ENCODE measurements around the gene KDM4C.

The KDM4C gene

DNA sequence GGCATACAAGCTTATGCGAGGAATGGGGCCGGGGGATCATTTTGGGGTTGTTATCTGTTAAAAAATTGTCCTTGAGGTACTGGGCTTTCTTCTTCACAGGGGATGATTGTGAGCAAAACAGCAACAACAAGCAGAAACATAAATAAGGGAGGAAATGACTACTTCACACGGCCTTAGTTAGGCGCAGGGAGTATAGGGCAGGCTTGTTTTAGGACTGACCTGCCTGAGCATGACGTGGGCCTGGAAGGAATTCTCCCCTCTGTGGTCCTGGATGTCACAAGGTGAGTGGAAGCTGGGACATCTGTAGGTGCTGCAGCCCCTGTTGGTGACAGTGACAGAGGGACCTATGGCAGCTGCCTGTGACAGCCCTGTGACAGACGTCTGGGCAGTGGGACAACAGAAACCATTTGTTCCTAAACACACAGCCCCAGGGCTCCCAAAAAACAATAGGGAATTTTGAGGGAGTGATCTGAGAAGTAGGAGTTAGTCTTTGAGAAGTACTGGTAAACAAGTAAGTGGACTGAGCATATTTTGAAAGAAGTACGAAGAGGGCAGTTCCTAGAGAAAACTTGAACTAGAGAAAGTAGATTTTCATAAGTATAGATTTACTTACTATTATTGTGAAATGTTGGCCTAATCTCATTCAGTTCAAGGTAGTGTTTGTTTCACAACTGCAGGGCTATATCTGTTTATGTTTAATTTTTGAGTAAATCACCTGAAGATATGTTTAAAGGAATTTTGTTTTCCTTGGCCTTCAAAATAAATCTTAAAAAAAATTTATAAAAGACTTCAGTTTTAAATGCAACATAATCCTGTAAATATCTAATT, 113.1 kb downstream of the KDM4C start:
- no peak for DNase-seq

DNA sequence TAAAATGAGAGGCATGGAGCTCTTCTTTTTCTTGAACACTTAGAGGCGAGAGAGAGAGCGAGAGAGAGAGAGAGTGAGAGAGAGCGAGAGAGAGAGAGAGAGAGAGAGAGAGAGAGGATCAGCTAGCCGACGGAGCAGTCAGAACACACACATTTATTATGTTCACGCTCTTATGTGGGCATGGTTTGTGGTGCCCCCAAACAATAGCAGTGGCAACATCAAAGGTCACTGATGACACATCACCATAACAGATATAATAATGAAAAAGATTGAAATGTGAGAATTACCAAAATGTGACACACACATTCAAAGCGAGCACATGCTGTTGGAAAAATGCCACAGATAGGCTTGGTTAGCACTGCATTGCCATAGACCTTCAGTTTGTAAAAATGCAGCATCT, 116.1 kb downstream of the KDM4C start:
- no peak for DNase-seq

DNA sequence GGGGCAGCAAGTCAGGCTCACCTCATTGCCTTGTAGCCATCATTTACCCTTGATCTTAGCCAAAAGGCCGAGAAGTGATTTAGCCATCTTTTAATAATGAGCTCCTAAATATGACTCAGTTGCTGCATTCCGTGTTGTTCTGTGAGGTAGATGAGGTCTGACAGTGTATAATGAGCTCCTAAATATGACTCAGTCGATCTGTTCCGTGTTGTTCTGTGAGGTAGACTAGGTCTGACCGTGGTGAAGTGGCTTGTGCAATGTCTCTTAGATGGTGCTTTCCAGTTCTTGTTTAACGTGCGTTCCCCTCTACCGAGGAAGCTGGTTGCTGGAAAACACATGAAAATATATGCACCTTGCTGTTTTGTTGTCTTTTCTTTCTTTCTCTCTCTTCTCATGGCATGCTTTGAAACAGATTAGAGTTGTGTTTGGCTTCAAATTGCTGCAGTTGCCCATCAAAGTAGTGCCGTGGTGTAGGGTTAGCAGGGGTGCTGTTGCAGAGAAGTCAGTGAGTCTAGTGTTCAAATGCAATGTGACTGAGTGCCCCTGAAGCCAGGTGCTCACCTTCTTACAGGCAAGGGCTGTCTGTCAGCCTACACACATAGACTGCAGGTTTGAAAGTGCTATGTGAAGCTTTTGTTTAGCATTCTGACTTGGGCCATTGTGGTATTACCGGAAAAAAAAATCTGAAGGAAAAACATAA, 118.6 kb downstream of the KDM4C start:
- no peak for DNase-seq

DNA sequence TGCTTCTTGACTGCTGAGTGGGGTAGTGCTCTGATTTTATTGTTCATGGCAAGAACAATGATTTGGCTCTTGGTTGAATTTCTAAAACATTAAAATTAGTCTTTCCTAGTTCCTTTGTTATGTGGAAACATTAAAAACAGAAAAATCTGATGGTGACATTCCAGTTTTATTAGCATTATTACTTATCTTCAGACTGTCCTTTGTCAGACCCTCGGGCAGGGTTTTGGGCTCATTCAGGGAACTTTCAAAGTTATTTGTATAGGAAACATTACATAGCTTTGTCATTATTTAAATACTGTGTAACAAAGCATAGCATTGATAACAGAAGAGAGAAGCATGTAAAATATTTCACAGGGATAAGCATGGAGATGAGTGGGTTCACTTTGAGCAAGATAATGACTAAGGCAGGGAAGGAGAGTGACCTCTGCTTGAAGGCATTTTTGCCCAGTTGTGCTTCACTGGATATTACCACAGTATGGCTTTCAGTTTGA, 119.9 kb downstream of the KDM4C start:
- DNase-seq = no peak

DNA sequence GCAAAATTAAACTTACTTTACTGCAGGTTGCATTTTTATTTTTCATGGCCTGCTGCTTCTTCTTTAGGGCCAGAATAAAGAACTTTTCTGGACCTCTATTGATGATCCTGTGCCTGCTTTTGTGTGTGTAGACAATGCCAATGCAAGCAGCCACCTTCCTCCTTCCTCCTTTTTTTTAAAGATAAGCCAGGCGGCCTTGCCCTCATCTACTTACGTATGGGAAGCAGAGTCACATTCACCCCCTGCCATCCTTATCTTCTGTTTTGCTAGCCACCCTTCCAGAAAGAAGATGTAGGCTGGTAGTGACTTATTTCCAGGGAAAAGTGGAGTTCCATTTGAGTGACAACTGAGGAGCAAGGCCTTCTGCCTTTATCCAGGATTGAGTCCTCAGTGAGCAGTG, 122.9 kb downstream of the KDM4C start:
- DNase-seq = no peak

DNA sequence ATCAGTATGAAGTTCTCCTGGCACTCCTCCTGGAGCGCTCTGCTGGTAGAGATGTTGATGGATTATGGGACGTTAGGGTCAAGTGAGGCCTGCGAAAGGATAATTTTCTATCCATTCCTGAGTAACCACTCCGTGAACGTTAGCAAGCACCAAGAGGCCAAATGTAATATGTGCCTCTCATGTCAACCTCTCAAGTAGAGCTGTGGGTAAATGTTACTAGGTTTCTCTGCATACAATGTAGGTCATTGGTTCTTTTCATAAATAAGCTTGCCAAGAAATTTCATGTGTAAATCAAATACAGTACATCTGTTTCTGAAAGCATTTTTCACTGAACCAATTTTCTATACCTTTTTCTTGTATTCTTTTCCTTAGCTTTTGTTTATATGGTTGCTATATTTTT, 126.3 kb downstream of the KDM4C start:
- no peak for DNase-seq

DNA sequence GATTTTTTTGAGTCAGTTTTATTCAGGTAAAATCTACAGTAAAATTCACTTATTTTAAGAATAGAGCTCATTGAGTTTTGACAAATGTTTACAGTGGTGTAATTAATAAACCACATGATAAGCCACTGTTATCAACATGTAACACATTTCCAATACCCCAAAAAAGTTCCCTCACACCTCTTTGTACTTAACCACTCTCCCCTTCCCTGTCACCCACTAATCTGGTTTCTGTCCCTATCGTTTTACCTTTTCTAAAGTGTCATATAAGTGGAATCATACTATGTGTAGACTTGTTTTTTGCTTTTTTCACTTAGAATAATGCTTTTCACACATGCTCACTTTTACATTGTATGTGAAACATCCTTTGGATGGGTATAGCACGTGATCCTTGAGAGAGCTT, 127.2 kb downstream of the KDM4C start:
- DNase-seq = no peak

DNA sequence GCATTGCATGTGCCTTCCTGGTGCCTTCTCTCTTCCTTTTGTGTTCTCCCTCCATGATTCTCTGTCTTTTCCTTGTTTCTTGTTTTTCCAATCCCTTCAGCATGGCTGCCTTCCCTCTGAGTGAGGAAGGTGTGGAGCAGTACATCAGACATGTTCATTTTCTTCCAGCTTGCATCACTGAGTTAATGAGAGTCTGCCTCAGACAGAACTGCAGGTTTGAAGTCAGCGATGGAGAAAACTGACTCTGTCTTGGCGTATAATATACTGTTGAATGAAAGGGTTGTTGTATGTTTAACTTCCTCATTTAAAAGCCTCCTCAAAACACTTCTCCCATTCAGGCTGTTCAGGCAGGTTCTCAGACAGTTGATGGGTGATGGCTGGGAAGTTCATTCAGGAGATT, 129.3 kb downstream of the KDM4C start:
- no peak for DNase-seq

DNA sequence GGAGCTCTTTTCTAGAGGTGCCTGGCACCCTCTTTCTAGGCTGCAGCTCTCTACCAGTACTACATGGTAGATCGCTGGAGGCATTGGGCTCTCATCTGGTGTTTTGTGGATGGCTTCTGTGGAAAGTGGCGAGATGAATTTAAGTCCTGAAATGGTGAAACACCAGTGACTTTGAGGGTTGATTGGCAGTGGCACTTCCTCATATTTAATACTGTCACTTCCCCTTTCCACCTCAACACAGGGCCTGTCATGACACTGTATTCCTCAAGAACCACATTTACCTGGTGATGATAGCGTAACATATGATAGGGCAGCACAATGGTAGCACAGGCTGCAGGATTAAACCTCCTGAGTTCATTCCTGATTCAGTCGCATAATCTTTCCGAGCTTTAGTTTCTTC, 132.1 kb downstream of the KDM4C start:
- no peak for DNase-seq

DNA sequence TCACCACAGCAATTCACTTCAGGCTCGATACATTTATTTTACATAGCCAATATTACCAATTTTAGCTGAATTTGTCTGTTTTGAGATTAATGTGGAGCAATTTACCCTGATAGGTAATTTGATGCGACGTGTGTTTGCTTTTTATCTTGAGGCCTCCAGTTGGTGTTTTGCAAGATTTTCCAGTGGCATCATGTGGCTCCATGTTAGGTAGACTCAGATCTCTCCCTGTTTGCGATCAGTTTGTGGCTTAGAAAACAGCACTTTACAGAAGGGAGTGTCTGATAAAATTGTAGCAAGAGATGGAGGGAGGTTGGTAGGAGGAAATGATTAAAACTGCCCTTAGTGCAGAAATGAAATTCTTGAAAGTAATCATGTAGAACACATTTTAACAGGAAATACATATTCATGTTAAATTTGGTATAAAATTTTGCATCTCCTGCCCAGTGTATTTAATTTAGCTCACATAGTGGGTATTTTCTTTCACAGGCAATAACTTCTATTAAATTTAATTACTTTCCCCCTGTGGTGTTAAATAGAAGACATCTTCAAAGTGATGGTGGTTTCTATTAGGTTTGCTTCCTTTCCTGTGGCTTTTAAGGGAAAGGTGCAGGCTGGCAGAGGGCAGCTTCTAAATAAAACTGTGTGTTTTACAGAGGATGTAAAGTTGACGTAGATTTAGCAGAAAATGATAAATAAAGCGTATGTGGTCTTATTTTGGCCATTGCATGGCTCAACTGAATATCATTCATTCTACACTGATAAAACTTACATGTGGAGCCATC, 135.8 kb downstream of the KDM4C start:
- no peak for DNase-seq

DNA sequence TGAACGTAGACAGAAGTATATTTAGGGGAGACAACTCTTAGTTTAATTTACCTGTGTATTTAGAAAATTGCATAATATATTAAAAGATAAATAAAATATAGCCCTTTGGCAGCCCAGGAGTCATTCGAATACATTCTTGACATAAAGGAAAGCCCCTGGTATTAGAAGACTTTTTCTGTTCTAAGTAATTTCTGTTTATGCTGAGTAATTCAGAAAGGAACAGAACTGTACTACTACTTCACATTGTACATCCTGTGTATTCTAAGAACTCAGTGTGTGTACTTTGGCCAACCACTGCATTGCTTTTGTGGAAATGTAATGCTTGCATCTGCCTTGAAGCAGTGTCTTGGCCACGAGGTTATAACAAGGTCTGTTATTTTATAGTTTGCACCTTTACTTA, 136.4 kb downstream of the KDM4C start:
- DNase-seq = no peak

DNA sequence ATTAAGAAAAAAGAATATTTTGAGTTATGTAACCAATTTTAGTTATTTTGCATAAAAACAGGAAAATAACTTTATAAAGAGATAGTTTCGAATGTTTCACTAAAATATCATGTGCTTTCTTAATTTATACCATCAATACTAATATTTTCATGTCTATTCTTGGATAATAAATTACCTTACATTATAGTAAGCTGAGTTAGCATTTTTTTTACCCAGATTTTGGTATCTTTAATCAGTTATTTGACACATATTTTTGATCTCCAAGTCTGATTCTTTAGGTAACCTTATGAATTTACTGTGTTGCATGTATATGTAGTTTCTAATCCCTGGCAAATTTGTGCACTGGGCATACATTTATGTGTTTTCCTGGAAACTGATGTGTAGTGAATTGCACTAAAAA, 138.0 kb downstream of the KDM4C start:
- DNase-seq = no peak

DNA sequence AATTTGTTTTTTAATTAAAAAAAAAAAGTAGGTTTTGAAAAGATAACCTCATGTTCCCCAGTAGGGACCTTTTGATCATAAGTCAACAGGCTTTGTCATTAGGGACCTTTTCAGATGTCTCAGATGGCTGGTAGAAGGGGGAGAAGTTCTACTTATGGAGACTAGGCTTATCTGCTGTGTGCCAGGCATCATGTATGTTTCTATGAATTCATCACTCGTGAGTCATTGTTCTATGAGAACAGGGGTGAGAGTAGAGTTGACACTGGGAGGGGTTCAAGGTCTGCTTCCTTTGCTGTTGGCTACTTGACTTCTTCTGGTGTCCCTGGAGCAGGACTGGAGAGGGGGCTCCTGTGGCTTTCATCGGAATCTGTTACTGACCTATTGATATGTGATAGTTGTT, 138.8 kb downstream of the KDM4C start:
- no peak for DNase-seq

DNA sequence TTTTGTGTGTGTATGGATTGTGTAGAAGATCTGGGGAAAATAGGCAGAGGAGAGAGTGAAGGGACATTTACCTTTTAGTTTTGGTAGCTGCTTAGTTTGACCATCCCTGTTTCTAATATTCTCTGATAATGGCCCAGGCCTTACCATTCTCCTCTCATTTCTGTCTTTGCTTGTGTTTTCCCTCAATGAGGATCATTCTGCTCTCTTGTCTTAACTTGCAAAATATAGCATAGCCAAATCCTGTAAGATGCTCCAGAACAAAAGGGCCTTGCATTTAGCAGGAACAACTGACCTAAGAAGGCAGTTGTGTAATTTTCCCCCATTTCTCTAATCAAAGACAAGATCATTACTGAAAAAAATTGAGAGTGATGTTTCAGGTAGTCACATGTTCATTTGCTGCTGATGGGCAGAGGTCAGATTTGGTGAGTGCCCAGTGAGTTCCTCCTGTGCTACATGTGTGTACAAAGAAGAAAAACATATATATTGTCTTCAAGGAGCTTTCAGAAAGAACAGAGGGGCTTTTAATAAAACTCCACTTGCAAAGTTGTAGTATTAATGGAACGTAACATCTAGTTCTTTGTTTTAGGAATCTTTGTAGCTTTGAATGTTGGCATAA, 139.5 kb downstream of the KDM4C start:
- DNase-seq = no peak

DNA sequence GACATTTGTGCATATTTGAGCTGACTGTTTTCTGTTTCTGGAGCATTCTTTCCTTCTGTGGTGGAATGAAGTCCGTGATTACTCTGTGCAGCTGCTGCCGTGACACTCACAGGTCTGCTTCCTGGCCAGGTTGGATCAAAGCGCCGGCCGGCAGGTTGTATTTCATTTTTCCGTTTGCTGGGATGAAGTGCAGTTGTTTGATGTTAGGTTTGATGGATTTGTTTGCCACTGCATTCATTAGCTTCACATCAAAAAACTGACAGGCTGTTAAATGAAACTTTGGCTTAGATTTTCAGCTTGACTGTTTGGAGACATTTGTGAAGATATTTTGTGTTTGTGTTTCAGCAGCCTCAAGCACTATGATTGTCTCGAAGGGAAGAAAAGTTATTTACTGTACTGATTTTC, 140.1 kb downstream of the KDM4C start:
- DNase-seq = no peak

DNA sequence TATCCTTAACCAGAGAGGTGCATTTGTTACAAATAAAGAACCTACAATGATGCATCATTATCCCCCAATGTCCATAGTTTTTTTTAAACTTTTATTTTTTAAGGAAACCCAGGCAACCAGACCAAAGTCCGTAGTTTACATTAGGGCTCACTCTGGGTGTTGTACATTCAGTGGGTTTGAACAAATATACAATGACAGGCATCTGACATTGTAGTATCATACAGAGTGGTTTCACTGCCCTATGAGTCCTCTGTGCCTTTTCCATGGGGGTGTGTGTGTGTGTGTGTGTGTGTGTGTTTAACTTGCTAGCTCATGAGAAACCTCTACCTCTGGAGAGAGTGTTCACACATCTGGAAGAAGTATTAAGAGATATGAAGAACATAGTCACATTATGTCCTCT, 141.5 kb downstream of the KDM4C start:
- no peak for DNase-seq

DNA sequence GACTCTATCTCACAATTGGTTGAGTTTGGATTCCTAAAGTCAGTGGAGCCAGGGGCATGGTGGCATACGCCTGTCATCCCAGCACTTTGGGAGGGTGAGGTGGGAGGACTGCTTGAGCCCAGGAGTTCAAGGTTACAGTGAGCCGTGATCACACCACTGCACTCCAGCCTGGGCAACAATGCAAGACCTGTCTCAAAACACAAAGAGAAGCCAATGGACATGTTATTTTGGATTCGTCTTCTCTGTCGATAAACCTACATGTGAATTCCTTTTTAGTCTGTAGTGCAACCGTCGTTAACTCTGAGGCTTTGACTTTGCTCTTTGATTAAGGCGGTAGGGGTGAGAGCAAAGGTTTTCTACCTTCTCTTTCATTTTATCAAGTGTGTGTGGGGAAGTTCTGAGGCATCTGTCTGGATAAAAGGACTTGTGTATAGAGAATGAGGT, 142.7 kb downstream of the KDM4C start:
- DNase-seq = no peak

DNA sequence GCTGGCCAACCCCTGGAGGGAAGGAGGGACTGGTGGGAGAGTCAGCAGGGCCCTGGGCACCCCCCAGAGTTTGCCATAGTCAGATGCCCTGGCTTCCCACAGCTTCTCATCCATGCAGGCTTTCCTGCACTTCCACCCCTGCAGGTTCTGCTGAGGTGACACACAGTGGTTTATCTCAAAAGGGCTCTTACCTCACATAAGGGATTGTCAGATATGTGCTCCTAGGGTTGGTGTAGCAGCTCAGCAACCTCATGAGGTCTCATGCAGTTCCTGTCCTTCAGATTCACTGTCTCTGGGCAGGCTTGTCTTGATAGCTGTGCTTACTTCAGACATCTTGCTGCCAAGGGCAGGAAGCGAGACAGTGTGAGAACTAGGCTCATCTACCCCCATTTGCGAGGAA, 143.4 kb downstream of the KDM4C start:
- no peak for DNase-seq

DNA sequence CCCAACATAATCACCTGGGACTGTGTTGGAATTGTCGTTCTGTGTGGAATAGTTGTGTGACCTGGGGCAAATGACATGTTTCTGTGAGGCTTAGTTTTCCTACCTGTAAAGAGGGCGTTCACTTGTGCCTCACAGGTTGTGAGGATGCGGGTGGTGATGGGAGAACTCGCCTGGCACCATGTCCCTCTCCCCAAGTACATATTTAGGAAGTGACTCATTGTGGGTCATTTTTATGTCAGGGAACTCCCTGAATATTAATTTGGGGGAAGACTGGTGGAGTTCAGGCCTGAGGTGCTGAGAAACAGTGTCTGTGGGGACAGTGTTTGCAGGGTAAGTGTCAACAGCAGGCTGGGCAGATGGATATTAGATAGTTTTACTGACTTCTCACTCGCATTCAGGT, 144.7 kb downstream of the KDM4C start:
- DNase-seq = no peak

DNA sequence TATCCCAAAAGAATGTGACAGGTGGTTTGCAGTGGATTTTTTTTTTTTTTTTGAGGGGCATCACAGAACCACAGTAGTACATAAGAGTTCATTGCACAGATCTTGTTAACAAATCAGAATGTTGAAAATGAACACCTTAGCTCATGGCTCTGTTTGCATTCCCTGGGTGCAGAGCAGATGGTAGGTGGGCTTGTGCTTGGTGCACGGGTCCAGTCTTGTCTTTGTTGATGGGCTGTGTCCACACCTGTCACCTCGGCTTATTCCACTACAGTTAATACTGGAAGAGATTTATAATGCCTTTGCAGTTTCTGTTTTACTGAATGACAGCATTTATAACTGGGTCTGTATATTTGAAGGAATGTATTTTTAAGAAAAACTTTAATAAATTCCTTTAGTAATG, 146.6 kb downstream of the KDM4C start:
- no peak for DNase-seq

DNA sequence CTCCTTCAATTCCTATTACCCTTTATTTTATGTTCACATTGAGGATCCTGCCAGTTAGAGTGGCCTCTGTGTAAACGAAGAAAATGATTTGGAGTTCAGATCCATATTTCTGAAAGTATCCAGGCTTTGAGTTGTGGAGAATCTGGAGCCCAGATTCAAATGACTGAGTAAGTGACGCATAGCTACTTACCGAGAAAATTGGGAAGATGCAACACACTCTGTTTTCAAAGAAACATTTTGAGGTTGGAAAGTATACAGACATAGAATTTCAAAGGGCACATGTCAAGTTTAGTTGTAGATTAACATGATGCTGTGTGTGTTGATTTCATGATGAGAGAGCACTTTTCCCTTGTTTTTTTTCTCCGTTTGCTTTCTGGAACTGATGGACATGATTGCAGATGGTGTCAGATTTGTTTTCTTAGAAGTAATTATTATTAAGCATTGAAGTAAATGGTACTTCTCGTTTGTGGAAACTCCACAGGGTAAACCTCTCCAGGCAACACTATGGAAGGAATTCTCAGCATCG, 148.1 kb downstream of the KDM4C start:
- no peak for DNase-seq

DNA sequence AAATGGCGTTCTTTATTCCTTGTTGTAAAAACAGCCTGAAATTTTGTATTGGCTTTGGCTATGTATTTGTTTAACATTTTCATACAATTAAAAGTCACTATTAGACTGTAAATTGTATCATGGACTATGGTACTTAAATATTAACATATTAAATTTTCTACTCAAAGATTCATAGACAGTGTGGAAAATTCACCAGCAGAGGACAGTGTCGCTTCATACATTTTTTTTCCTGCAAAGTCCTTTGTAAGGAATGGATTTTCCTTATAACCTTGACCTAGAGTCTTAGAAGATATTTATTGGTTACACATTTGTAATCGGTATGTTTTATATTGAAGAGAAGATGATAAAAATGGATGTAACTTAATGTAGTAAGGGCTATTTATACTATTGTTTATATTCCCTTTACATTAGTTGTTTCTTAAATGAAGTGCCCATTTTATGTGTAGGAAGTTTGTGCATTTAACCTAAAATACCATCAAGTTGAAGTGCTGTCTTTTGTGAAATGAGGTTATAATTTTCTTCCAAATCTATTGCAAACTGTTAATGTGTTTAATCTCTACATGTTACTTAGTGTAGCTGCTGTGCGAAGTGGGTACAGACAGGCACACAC, 150.1 kb downstream of the KDM4C start:
- no peak for DNase-seq
